IMR-90 (cell line): Measurements from ENCODE around the gene SAP30BP. TPM values are rescaled to one million over a fixed set of nuclear protein-coding genes. Genes with fewer than 3 reads are reported as not detected.

Source experiments
- ATAC-seq: fragments of 200-7000 bp; cut with Tn5 transposase; 2 replicates; pipeline ENCODE4 v1.9.1; 2020; ENCODE audit warnings: low read depth, mild to moderate bottlenecking, moderate library complexity
- BruUV-seq: library from RNA; stranded (reverse); fragments of 400-500 nt; replicated peaks from 2 replicates; lab custom pipeline; 2021; lab: Mats Ljungman, UMichigan
- CTCF ChIA-PET: fragments of 300-600 bp; formaldehyde crosslinking; extraction: SDS; loops from one replicate; lab custom pipeline; 2021; ENCODE audit warnings: antibody characterized with exemption; lab: Yijun Ruan, JAX
- POLR2A ChIA-PET: fragments of 300-600 bp; sonication (Branson Sonifier 250); formaldehyde crosslinking; loops from one replicate; lab custom pipeline; 2022; ENCODE audit warnings: antibody characterized with exemption; ENCODE audit not compliant: unreplicated experiment; lab: Charles Lee
- DNase-seq: peaks from one replicate; pipeline ENCODE4 v3.0.0; 2013
- H2AFZ ChIP-seq: replicated peaks from 2 replicates; pipeline ENCODE3; 2013; ENCODE audit warnings: low read length, mild to moderate bottlenecking; ENCODE audit not compliant: poor library complexity
- H2AK5ac ChIP-seq: 2 replicates; pipeline ENCODE4 v1.6.1; 2013; ENCODE audit warnings: low read depth, low read length, inconsistent platforms
- H2AK9ac ChIP-seq: replicated peaks from 2 replicates; pipeline ENCODE3; 2013; ENCODE audit warnings: mild to moderate bottlenecking, low read depth, low read length, moderate library complexity; ENCODE audit not compliant: poor library complexity
- H2BK120ac ChIP-seq: 2 replicates; pipeline ENCODE4 v1.6.1; 2013; ENCODE audit warnings: low read depth, low read length, inconsistent platforms
- H2BK15ac ChIP-seq: 3 replicates; pipeline ENCODE4 v1.6.1; 2013; ENCODE audit warnings: low read depth, low read length, inconsistent platforms
- H2BK20ac ChIP-seq: 2 replicates; pipeline ENCODE4 v1.6.1; 2013; ENCODE audit warnings: low read depth, mild to moderate bottlenecking, inconsistent platforms, low read length, moderate library complexity
- H2BK5ac ChIP-seq: 2 replicates; pipeline ENCODE4 v1.6.1; 2013; ENCODE audit warnings: mild to moderate bottlenecking, low read depth, low read length, inconsistent platforms; ENCODE audit not compliant: poor library complexity, severe bottlenecking
- H3K14ac ChIP-seq: replicated peaks from 2 replicates; pipeline ENCODE4 v1.6.1; 2013; ENCODE audit warnings: low read depth, low read length, inconsistent platforms
- H3K18ac ChIP-seq: 2 replicates; pipeline ENCODE4 v1.6.1; 2013; ENCODE audit warnings: low read depth, low read length, control low read depth
- H3K23ac ChIP-seq: 2 replicates; pipeline ENCODE4 v1.6.1; 2013; ENCODE audit warnings: low read depth, low read length, inconsistent platforms
- H3K27ac ChIP-seq: 2 replicates; pipeline ENCODE4 v1.5.1; 2013; ENCODE audit warnings: mild to moderate bottlenecking, control low read depth, low read length; ENCODE audit not compliant: insufficient read depth
- H3K27me3 ChIP-seq: 2 replicates; pipeline ENCODE4 v1.6.1; 2013; ENCODE audit warnings: low read length; ENCODE audit not compliant: control insufficient read depth, insufficient read depth
- H3K36me3 ChIP-seq: 2 replicates; pipeline ENCODE4 v1.6.1; 2013; ENCODE audit warnings: low read length, mixed read lengths; ENCODE audit not compliant: control insufficient read depth, insufficient read depth
- H3K4ac ChIP-seq: 2 replicates; pipeline ENCODE4 v1.6.1; 2013; ENCODE audit warnings: low read depth, low read length, inconsistent platforms
- H3K4me1 ChIP-seq: 2 replicates; pipeline ENCODE4 v1.6.1; 2013; ENCODE audit warnings: low read length, mixed read lengths; ENCODE audit not compliant: control insufficient read depth, insufficient read depth
- H3K4me2 ChIP-seq: 2 replicates; pipeline ENCODE4 v1.6.1; 2013; ENCODE audit warnings: low read depth, mild to moderate bottlenecking, control low read depth, low read length, moderate library complexity
- H3K4me3 ChIP-seq: 2 replicates; pipeline ENCODE4 v1.5.1; 2013; ENCODE audit warnings: low read depth, mild to moderate bottlenecking, control low read depth, low read length, moderate library complexity; ENCODE audit not compliant: insufficient read depth
- H3K56ac ChIP-seq: 2 replicates; pipeline ENCODE4 v1.6.1; 2013; ENCODE audit warnings: low read length, inconsistent platforms; ENCODE audit not compliant: insufficient read depth; ENCODE audit errors: extremely low read depth
- H3K79me1 ChIP-seq, 2 experiments: 2 replicates each; pipeline ENCODE4 v1.6.1; 2013; ENCODE audit warnings: low read length in 2 of 2, inconsistent platforms in 1 of 2, low read depth in 1 of 2
- H3K9ac ChIP-seq: 2 replicates; pipeline ENCODE4 v1.6.1; 2013; ENCODE audit warnings: low read depth, low read length, control low read depth
- H3K9me1 ChIP-seq: 2 replicates; pipeline ENCODE4 v1.6.1; 2013; ENCODE audit warnings: low read length, inconsistent platforms; ENCODE audit not compliant: insufficient read depth
- H3K9me3 ChIP-seq: 2 replicates; pipeline ENCODE4 v1.6.1; 2013; ENCODE audit warnings: low read length; ENCODE audit not compliant: control insufficient read depth, insufficient read depth
- H4K20me1 ChIP-seq: 2 replicates; pipeline ENCODE4 v1.6.1; 2013; ENCODE audit warnings: low read length, inconsistent platforms; ENCODE audit not compliant: insufficient read depth
- H4K5ac ChIP-seq: 2 replicates; pipeline ENCODE4 v1.6.1; 2013; ENCODE audit warnings: mild to moderate bottlenecking, low read depth, low read length, control low read depth
- H4K8ac ChIP-seq, 2 experiments: 2 replicates each; pipeline ENCODE4 v1.6.1; 2013; ENCODE audit warnings: low read depth in 2 of 2, low read length in 2 of 2, control low read depth in 1 of 2, inconsistent platforms in 1 of 2
- H4K91ac ChIP-seq: 2 replicates; pipeline ENCODE4 v1.6.1; 2013; ENCODE audit warnings: low read depth, low read length, inconsistent platforms; ENCODE audit not compliant: insufficient read depth
- BHLHE40 ChIP-seq: fragments of 150-350 bp; IDR thresholded peaks from 2 replicates; pipeline ENCODE4 v1.6.1; 2016; ENCODE audit warnings: mild to moderate bottlenecking, low read depth, low read length
- CEBPB ChIP-seq: IDR thresholded peaks from 2 replicates; pipeline ENCODE4 v1.6.1; 2012; ENCODE audit warnings: low read depth, low read length, improper control_type of control experiment
- CHD1 ChIP-seq: IDR thresholded peaks from 2 replicates; pipeline ENCODE4 v1.6.1; 2012; ENCODE audit warnings: low read depth, low read length, improper control_type of control experiment
- CTCF ChIP-seq: conservative IDR thresholded peaks from 2 replicates; pipeline ENCODE4 v1.5.1; 2012; ENCODE audit warnings: mild to moderate bottlenecking, low read depth, low read length, improper control_type of control experiment
- ELK1 ChIP-seq: fragments of 150-350 bp; IDR thresholded peaks from 2 replicates; pipeline ENCODE4 v1.6.1; 2016; ENCODE audit warnings: low read depth, mild to moderate bottlenecking, low read length, moderate library complexity, borderline replicate concordance
- FOS ChIP-seq: fragments of 150-350 bp; IDR thresholded peaks from 2 replicates; pipeline ENCODE4 v1.6.1; 2016; ENCODE audit warnings: low read depth, low read length
- MAZ ChIP-seq: IDR thresholded peaks from 2 replicates; pipeline ENCODE4 v1.6.1; 2012; ENCODE audit warnings: low read depth, mild to moderate bottlenecking, low read length, improper control_type of control experiment, moderate library complexity, borderline replicate concordance
- MXI1 ChIP-seq: IDR thresholded peaks from 2 replicates; pipeline ENCODE4 v1.6.1; 2012; ENCODE audit warnings: low read depth, mild to moderate bottlenecking, low read length, moderate library complexity, borderline replicate concordance
- NFE2L2 ChIP-seq: fragments of 150-350 bp; IDR thresholded peaks from 2 replicates; pipeline ENCODE4 v1.6.1; 2016; ENCODE audit warnings: low read depth, mild to moderate bottlenecking, low read length
- POLR2A ChIP-seq: IDR thresholded peaks from 2 replicates; pipeline ENCODE4 v1.6.1; 2012; ENCODE audit warnings: mild to moderate bottlenecking, low read depth, low read length
- RAD21 ChIP-seq: IDR thresholded peaks from 2 replicates; pipeline ENCODE4 v1.6.1; 2012; ENCODE audit warnings: low read length, improper control_type of control experiment
- RCOR1 ChIP-seq: IDR thresholded peaks from 2 replicates; pipeline ENCODE4 v1.6.1; 2012; ENCODE audit warnings: mild to moderate bottlenecking, low read length, improper control_type of control experiment; ENCODE audit not compliant: insufficient replicate concordance
- RFX5 ChIP-seq: IDR thresholded peaks from 2 replicates; pipeline ENCODE4 v1.8.0; 2012; ENCODE audit warnings: low read depth, mild to moderate bottlenecking, low read length, moderate library complexity
- USF2 ChIP-seq: fragments of 150-350 bp; IDR thresholded peaks from 2 replicates; pipeline ENCODE4 v1.6.1; 2017; ENCODE audit warnings: mild to moderate bottlenecking, antibody characterized with exemption, low read length, low read depth
- WGBS, 2 experiments: methylation state at CpG; one replicate each; pipeline versions ENCODE4 v1.1.5 to v1.1.7; 2013; ENCODE audit warnings: missing lambda C conversion rate in 2 of 2; ENCODE audit not compliant: insufficient read length in 1 of 2; ENCODE audit errors: extremely low coverage in 2 of 2; 5-methylcytosine and 5-hydroxymethylcytosine counted together
- dilution Hi-C: fragments of 300-500 bp; cut with HindIII; formaldehyde crosslinking; loops from one replicate; pipeline ENCODE4 v1.14.3; 2018; ENCODE audit warnings: low sequenced_read_pairs; ENCODE audit not compliant: unreplicated experiment
- in situ Hi-C: fragments of 300-500 bp; cut with MboI; formaldehyde crosslinking; loops from 3 replicates; pipeline ENCODE4 v1.14.3; 2019; ENCODE audit warnings: low sequenced_read_pairs, inconsistent platforms, mixed read lengths
- intact Hi-C: fragments of 100-400 bp; cut with micrococcal nuclease; formaldehyde crosslinking; loops from 2 replicates; pipeline ENCODE4 v1.10.0; 2022
- polyA plus RNA-seq, 3 experiments: library from polyadenylated mRNA; depleted of rRNA; stranded (reverse); fragments of >200 nt; gene quantifications; 2 replicates each; pipeline ENCODE4 v1.2.3, GENCODE V29; 2012; ENCODE audit warnings: low replicate concordance in 1 of 3
- total RNA-seq: library from RNA; depleted of rRNA; stranded (reverse); fragments of >200 nt; gene quantifications from 2 replicates; pipeline ENCODE4 v1.2.3, GENCODE V29; 2012

SAP30BP gene
- total and polyA plus RNA-seq, 2 of the 4 experiments (the other 2 are of a cell fraction): 70.4 to 139 TPM

- Histone ChIP-seq H4K8ac (no peak overlapping the region), H3K4ac (no peak overlapping the region), H2BK120ac (no peak overlapping the region), H3K18ac (no peak overlapping the region), H3K14ac (no peak overlapping the region), H2BK15ac (no peak overlapping the region), H4K5ac (no peak overlapping the region), H3K27me3 (no peaks in the 10 kb centered on the region), H3K9me1 (no peaks in the 10 kb centered on the region), H4K20me1 (no peaks in the 10 kb centered on the region), H2AFZ (no peak overlapping the region), H3K56ac (no peak overlapping the region), H3K27ac (no peak overlapping the region), H4K91ac (no peak overlapping the region), H3K23ac (no peak overlapping the region), H3K36me3 (peaks cover 27% of the 10 kb centered on the region), H3K4me3 (no peak overlapping the region), H3K4me2 (no peak overlapping the region), H2AK5ac (no peak overlapping the region), H3K9ac (no peak overlapping the region), H2AK9ac (no peak overlapping the region), H3K79me1 (no peaks in the 10 kb centered on the region; a peak in 1 of 4 replicates), H2BK5ac (no peak overlapping the region), H2BK20ac (no peak overlapping the region), H3K9me3 (no peaks in the 10 kb centered on the region), H3K4me1 (no peaks in the 10 kb centered on the region)
- no peak for TF ChIP-seq MAZ
- no peak for TF ChIP-seq CTCF
- TF ChIP-seq POLR2A: no peak
- TF ChIP-seq BHLHE40: no peak
- TF ChIP-seq USF2: no peak
- TF ChIP-seq RFX5: no peak
- TF ChIP-seq CEBPB: no peak
- TF ChIP-seq MXI1: no peak
- no peak for TF ChIP-seq NFE2L2
- no peak for TF ChIP-seq CHD1
- no peak for TF ChIP-seq RAD21
- no peak for TF ChIP-seq ELK1
- TF ChIP-seq FOS: no peak
- no peak for TF ChIP-seq RCOR1
- in situ Hi-C loops: no loop called here
- intact Hi-C loops: no loop called here
- no peak for DNase-seq
- WGBS, 2 experiments: 94% methylated on average over 3 of the region's 7 CpGs; no CpG with 5 or more reads in 1 of the 2 experiments
- ChIA-PET POLR2A (no interaction called here), CTCF (interaction anchor here (0.9 kb wide), 1 partner anchor 100 kb away, joined by 3 read pairs; no protein-coding TSS in a partner anchor)
- no TSS peak for BruUV-seq
- no peak for ATAC-seq
- dilution Hi-C loops: no loop called here
Measured at GRCh38 chr17:75647061-75647460, 20.1 kb upstream of the SAP30BP start.
